Ovary (tissue), 9 donors: Measurements from ENCODE around the gene FGD3. TPM values are rescaled to one million over a fixed set of nuclear protein-coding genes. Genes with fewer than 3 reads are reported as not detected.

Source experiments
- DNase-seq, 5 donors: peaks; one replicate each; pipeline ENCODE4 v3.0.0-alpha.2; 2019 to 2020
- H3K27ac ChIP-seq, 2 donors: fragments of 200-600 bp; one replicate each; pipeline versions ENCODE4 v1.5.1 to v1.8.0; 2019 to 2022
- H3K27me3 ChIP-seq: fragments of 200-600 bp; one replicate; pipeline ENCODE4 v1.8.0; 2022
- H3K36me3 ChIP-seq: fragments of 200-600 bp; sonication (generic); one replicate; pipeline ENCODE4 v1.5.1; 2019
- H3K4me1 ChIP-seq: one replicate; pipeline ENCODE4 v1.8.1; 2013; ENCODE audit warnings: mild to moderate bottlenecking, moderate library complexity; ENCODE audit not compliant: insufficient read depth
- H3K4me3 ChIP-seq: fragments of 200-600 bp; sonication (generic); one replicate; pipeline ENCODE4 v1.5.1; 2017
- H3K9me3 ChIP-seq, 2 donors: fragments of 200-600 bp in 1 of 2; sonication (generic) in 1 of 2; one replicate each; pipeline versions ENCODE4 v1.5.1 to v1.8.1; 2013 to 2019; ENCODE audit warnings: mild to moderate bottlenecking in 1 of 2, moderate library complexity in 1 of 2
- EP300 ChIP-seq: sonication (generic); formaldehyde crosslinking; IDR thresholded peaks from one replicate; pipeline ENCODE4 v1.6.1; 2017; ENCODE audit warnings: antibody characterized with exemption
- POLR2A ChIP-seq: fragments of 450-650 bp; IDR thresholded peaks from one replicate; pipeline ENCODE4 v1.6.1; 2017; ENCODE audit warnings: antibody characterized with exemption, mild to moderate bottlenecking, moderate library complexity
- WGBS, 3 donors: extraction: QIAGEN DNeasy Blood & Tissue Kit in 1 of 3; methylation state at CpG; one replicate each; pipeline versions ENCODE4 v1.1.5 to v1.1.7; 2013 to 2017; 5-methylcytosine and 5-hydroxymethylcytosine counted together
- intact Hi-C, 4 donors: fragments of 100-400 bp; cut with DNase I; formaldehyde crosslinking; loops; one replicate each; pipeline versions ENCODE4 v1.11.0 to v1.15.1; 2022 to 2023
- polyA plus RNA-seq, 2 donors: library from polyadenylated mRNA; stranded (reverse); fragments of 200-250 nt in 1 of 2; fragments of 350-450 nt in 1 of 2; fragmentation: Illumina TruSeq in 1 of 2; extraction: RNeasy Lipid Tissue Mini Kit (QIAGEN cat#74804) in 1 of 2; gene quantifications; one replicate each; pipeline ENCODE4 v1.2.3, GENCODE V29; 2013 to 2014
- total RNA-seq, 7 donors: library from RNA; depleted of rRNA in 2 of 7; stranded (reverse); fragments of >200 nt in 2 of 7; fragmentation: NEBNext Ultra II Directional in 3 of 7; extraction: Animal tissue kit (Norgen Biotek cat#: 25700) in 3 of 7; gene quantifications; one replicate each; pipeline versions ENCODE4 v1.1.0 to v1.2.4, GENCODE V29; 2016 to 2023
- TF ChIP-seq, protein P1 (sequence below), 3 donors: fragments of 450-650 bp in 2 of 3; fragments of 200-600 bp in 1 of 3; IDR thresholded peaks; one replicate each; pipeline versions ENCODE4 v1.5.1 to v1.8.0; 2016 to 2022; ENCODE audit warnings: antibody characterized with exemption in 3 of 3, mild to moderate bottlenecking in 1 of 3
- donor health status: DM: no; HTN: no; CAD: no; lungs with moderate emphysema.
- donor health status: DM: no; HTN: no; CAD: no.
- donor health status: Bipolar disorder and iron deficiency.
- donor health status: DM: yes; HTN: yes; CAD: no.
- donor health status: DM: no; HTN: no; CAD: no.
- donor health status: DM: yes; HTN: yes; CAD: no.

The FGD3 gene
- total and polyA plus RNA-seq, 9 donors, result 1.1 to 6.7 (median 2.0) TPM

DNA sequence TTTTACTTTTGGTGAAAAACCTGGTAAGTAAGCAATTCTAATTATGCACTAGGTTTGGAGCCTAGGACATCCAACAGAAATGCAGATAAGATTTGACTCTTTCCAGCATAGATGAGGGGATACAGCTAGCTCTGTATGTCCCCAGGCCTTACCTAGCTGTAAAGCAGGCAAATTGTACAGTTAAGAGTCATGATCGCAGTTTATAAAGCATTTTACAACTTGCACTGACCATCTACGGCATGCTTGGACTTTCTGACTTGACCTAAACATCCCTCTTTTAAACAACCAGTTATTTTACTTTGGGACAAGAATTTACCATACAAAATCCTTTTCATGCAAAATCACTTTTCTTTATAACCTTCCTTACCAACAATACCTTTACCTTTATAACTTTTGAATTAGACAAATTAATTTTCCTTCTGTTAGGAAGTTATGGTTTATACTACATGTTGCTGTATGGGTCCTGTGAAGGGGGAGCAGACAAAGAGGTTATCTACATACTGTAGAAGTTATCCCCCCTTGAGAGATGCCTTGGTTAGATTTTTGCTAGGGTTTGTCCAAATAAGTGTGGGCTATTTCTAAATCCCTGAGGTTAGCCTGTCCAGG is 36.8 kb downstream of the FGD3 start:
- TF ChIP-seq, protein P1, sequence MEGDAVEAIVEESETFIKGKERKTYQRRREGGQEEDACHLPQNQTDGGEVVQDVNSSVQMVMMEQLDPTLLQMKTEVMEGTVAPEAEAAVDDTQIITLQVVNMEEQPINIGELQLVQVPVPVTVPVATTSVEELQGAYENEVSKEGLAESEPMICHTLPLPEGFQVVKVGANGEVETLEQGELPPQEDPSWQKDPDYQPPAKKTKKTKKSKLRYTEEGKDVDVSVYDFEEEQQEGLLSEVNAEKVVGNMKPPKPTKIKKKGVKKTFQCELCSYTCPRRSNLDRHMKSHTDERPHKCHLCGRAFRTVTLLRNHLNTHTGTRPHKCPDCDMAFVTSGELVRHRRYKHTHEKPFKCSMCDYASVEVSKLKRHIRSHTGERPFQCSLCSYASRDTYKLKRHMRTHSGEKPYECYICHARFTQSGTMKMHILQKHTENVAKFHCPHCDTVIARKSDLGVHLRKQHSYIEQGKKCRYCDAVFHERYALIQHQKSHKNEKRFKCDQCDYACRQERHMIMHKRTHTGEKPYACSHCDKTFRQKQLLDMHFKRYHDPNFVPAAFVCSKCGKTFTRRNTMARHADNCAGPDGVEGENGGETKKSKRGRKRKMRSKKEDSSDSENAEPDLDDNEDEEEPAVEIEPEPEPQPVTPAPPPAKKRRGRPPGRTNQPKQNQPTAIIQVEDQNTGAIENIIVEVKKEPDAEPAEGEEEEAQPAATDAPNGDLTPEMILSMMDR (IDR thresholded peaks at IDR 0.05), result no peak
- TF ChIP-seq POLR2A, result no peak
- TF ChIP-seq EP300, result no peak
- no peaks in the 10 kb centered on the region for H3K27me3 ChIP-seq
- H3K4me3 ChIP-seq, result no peak overlapping the region
- no peaks in the 10 kb centered on the region for H3K9me3 ChIP-seq
- H3K27ac ChIP-seq, result no peak overlapping the region
- WGBS, 3 donors, result 55 to 89% (median 67%) methylated on average over 2 of the region's 2 CpGs
- DNase-seq, result no peak
- no peaks in the 10 kb centered on the region for H3K4me1 ChIP-seq
- H3K36me3 ChIP-seq, result no peaks in the 10 kb centered on the region
- intact Hi-C loops, result no loop called here

DNA sequence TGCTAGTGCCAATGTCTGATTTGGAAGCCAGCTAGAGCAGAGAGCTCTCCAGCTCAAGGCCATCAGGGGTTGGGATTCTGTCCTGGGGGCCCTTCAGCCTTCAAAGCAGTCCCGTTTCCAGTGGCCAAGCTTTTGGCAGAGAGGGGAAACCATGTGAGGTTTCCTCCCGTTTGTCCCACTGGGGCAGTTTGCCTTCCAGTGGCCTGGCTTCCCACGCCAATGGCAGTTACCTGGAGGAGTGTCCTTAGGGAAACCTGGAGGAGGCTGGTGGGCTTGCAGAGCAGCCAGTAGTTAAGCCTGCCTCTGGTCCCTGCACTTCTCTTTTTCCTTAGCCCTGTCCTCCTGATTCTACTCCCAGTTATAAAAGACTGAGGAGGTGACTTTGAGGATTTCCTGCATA is 37.7 kb downstream of the FGD3 start:
- intact Hi-C loops, result no loop called here
- no peaks in the 10 kb centered on the region for H3K9me3 ChIP-seq
- no peak overlapping the region for H3K27ac ChIP-seq
- TF ChIP-seq, protein P1 (IDR thresholded peaks at IDR 0.05), result no peak
- TF ChIP-seq EP300 (no peak), POLR2A (no peak)
- H3K4me1 ChIP-seq, result no peaks in the 10 kb centered on the region
- no peak overlapping the region for H3K4me3 ChIP-seq
- 80 to 88% (median 80%) methylated on average over 3 of the region's 3 CpGs for WGBS, 3 donors
- DNase-seq, result no peak
- no peaks in the 10 kb centered on the region for H3K36me3 ChIP-seq
- H3K27me3 ChIP-seq, result no peaks in the 10 kb centered on the region

DNA sequence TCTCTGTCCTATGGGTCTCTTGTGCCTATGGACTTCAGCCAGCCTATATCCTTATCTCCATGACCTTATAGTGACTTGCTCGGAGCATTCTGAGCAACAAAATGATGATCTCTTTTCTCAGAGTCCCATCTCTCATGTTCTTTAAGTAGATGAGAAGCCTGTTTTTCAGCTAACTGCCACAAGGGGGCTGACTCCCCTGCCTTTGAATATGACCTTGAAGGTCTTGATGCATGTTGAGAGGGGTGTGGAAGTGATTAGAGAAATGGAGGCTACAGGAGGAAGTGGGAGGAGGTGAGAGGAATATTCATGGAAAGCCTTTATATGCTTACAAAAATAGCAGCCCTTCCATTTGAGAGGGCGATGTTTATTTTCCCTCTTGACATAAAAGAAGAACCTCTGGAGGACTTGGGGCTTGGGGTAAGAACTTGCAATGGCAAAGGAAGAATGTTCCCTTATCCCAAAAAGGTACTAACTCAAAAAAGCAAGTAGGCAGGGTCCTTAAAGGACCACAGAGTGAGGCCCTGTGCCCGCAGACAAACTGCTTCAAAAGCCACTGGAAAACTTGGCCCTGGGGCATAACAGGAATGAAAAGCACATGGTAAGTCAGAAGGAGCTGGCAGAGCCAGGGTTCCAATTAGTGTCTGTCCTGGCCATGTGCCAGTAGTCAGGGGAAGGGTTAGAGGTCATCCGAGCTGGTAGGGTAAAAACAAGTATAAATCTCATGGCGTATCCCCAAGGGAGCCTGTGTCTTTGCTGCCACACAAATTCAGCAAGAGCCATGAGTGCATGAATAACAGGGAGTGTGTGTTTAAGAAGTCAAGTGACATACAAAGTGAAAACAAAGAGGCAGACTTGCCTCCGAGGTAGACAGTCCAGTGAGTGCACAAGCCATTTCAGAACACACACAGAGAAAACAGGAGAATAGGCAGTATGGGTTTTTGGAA is 39.1 kb downstream of the FGD3 start:
- Histone ChIP-seq H3K9me3 (no peaks in the 10 kb centered on the region), H3K36me3 (no peaks in the 10 kb centered on the region), H3K27ac (no peak overlapping the region), H3K4me3 (no peak overlapping the region), H3K27me3 (no peaks in the 10 kb centered on the region), H3K4me1 (no peaks in the 10 kb centered on the region)
- intact Hi-C loops, result no loop called here
- 67 to 75% (median 71%) methylated on average over 6 of the region's 6 CpGs for WGBS, 3 donors
- TF ChIP-seq POLR2A, result no peak
- no peak for TF ChIP-seq EP300
- TF ChIP-seq, protein P1 (IDR thresholded peaks at IDR 0.05), result no peak
- no peak for DNase-seq

DNA sequence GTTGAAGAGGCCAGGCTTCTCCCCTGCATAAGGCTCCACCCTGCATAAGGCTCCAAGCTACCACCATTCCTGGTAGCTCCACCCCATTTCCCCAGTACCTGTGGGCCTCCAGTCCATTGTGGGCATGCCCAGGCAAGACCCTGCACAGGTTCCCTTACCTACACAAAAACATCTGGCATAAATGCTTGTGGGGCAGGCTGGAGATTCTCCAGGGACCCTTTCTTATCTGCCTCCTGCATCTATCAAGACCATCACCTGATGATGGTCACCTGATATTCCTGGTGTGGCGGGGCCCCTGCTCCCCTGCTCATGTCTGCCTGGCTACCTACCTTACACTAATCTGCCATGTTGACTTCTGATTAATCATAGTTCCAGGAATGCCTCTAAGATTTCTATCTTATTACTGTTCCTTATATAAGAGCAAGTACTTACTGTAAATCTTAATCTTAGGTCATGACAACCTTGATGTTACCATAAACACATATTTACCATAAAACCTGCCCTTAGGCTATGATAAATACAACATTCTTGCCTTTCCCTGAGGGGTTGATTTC is 41.0 kb downstream of the FGD3 start:
- no peak overlapping the region for H3K27ac ChIP-seq
- WGBS, 3 donors, result 91 to 97% (median 96%) methylated on average over 1 of the region's 1 CpG

More for the DNA sequence above, 41.0 kb downstream of the FGD3 start:
- intact Hi-C loops, result no loop called here
- H3K4me1 ChIP-seq, result no peaks in the 10 kb centered on the region
- TF ChIP-seq, protein P1 (IDR thresholded peaks at IDR 0.05), result no peak
- TF ChIP-seq POLR2A (no peak), EP300 (no peak)
- peaks cover 0 to 2% of the 10 kb centered on the region in 2 donors for H3K9me3 ChIP-seq
- no peak overlapping the region for H3K4me3 ChIP-seq
- no peaks in the 10 kb centered on the region for H3K27me3 ChIP-seq
- DNase-seq, result no peak
- no peaks in the 10 kb centered on the region for H3K36me3 ChIP-seq
